NCI-H2196 treated with DMSO at 0.1 percent for 48 hours (cell line): ENCODE data around the gene BCL2L1.
A peak's percentile ranks its signal among the peaks of the same experiment; 100 is the strongest.

ENCODE experiments used
- DNase-seq: peaks from one replicate; lab custom pipeline; 2025; ENCODE audit not compliant: unreplicated experiment; lab: John Stamatoyannopoulos, UW

BCL2L1 gene

GRCh38 chr20:31710423-31711108 is 12.1 kb downstream of the BCL2L1 start:
- peak; percentile 63 for DNase-seq

GRCh38 chr20:31709939-31710338 is 12.7 kb downstream of the BCL2L1 start:
- DNase-seq, result no peak

GRCh38 chr20:31708736-31709534 is 13.7 kb downstream of the BCL2L1 start:
- DNase-seq, result peak; percentile 85

- DNase-seq, result peak; percentile 92
Observed at GRCh38 chr20:31707994-31708735, 14.5 kb downstream of the BCL2L1 start.

GRCh38 chr20:31707258-31707615 is 15.4 kb downstream of the BCL2L1 start:
- no peak for DNase-seq

- no peak for DNase-seq
Observed at GRCh38 chr20:31706607-31707257, 15.9 kb downstream of the BCL2L1 start.

GRCh38 chr20:31705598-31706597 is 16.8 kb downstream of the BCL2L1 start:
- DNase-seq, result no peak

GRCh38 chr20:31705191-31705590 is 17.5 kb downstream of the BCL2L1 start:
- DNase-seq, result no peak

- no peak for DNase-seq
Observed at GRCh38 chr20:31704225-31705119, 18.2 kb downstream of the BCL2L1 start.

GRCh38 chr20:31701591-31701990 is 21.1 kb downstream of the BCL2L1 start:
- DNase-seq, result no peak

GRCh38 chr20:31700747-31701146 is 21.9 kb downstream of the BCL2L1 start:
- DNase-seq, result no peak

GRCh38 chr20:31699801-31700728 is 22.6 kb downstream of the BCL2L1 start:
- no peak for DNase-seq

- DNase-seq, result peak; percentile 95
Observed at GRCh38 chr20:31698803-31699718, 23.6 kb downstream of the BCL2L1 start.

- DNase-seq, result no peak
Observed at GRCh38 chr20:31698243-31698802, 24.3 kb downstream of the BCL2L1 start.

- no peak for DNase-seq
Observed at GRCh38 chr20:31695849-31696804, 26.5 kb downstream of the BCL2L1 start.
